GM12878 (cell line): ENCODE data around the gene RAPGEF4.

Source experiments
- CBX5 ChIP-seq: sonication (generic); IDR thresholded peaks from 2 replicates; pipeline ENCODE4 v1.6.1; 2016; ENCODE audit warnings: low read depth, moderate library complexity, mild to moderate bottlenecking, inconsistent platforms
- CEBPB ChIP-seq, 2 experiments: fragments of 150-350 bp in 1 of 2; IDR thresholded peaks; 2 replicates each; pipeline ENCODE4 v1.6.1; 2012 to 2014; ENCODE audit warnings: low read depth in 2 of 2, low read length in 2 of 2, borderline replicate concordance in 1 of 2, inconsistent platforms in 1 of 2
- CREM ChIP-seq: IDR thresholded peaks from 2 replicates; pipeline ENCODE4 v1.6.1; 2014; ENCODE audit warnings: antibody characterized with exemption, low read depth
- POLR2A ChIP-seq: IDR thresholded peaks from 2 replicates; pipeline ENCODE4 v1.6.1; 2011; ENCODE audit warnings: low read depth, mild to moderate bottlenecking, low read length
- POLR2AphosphoS5 ChIP-seq: IDR thresholded peaks from 2 replicates; pipeline ENCODE4 v1.6.1; 2011; ENCODE audit warnings: mild to moderate bottlenecking, low read length, inconsistent platforms
- SPI1 ChIP-seq: IDR thresholded peaks from 2 replicates; pipeline ENCODE4 v1.6.1; 2011; ENCODE audit warnings: low read depth, mild to moderate bottlenecking, low read length, moderate library complexity, borderline replicate concordance; ENCODE audit not compliant: insufficient read depth
- TF ChIP-seq, protein P1 (sequence below): IDR thresholded peaks from 2 replicates; pipeline ENCODE4 v1.6.1; 2011; ENCODE audit warnings: mild to moderate bottlenecking, low read depth, low read length, moderate library complexity; ENCODE audit not compliant: insufficient replicate concordance
- TF ChIP-seq, protein P2 (sequence below): IDR thresholded peaks from 2 replicates; pipeline ENCODE4 v1.6.1; 2011; ENCODE audit warnings: low read depth, low read length, improper control_type of control experiment, borderline replicate concordance
- TF ChIP-seq, protein P3 (sequence below), 3 experiments: IDR thresholded peaks in 2 of 3; conservative IDR thresholded peaks in 1 of 3; 2 replicates each; pipeline ENCODE4 v1.5.1; 2011; ENCODE audit warnings: low read depth in 3 of 3, low read length in 3 of 3, mild to moderate bottlenecking in 3 of 3, control low read depth in 2 of 3, moderate library complexity in 2 of 3, inconsistent platforms in 1 of 3, mixed read lengths in 1 of 3; ENCODE audit not compliant: control insufficient read depth in 2 of 3, insufficient read depth in 1 of 3; ENCODE audit errors: extremely low read depth in 1 of 3

DNA sequence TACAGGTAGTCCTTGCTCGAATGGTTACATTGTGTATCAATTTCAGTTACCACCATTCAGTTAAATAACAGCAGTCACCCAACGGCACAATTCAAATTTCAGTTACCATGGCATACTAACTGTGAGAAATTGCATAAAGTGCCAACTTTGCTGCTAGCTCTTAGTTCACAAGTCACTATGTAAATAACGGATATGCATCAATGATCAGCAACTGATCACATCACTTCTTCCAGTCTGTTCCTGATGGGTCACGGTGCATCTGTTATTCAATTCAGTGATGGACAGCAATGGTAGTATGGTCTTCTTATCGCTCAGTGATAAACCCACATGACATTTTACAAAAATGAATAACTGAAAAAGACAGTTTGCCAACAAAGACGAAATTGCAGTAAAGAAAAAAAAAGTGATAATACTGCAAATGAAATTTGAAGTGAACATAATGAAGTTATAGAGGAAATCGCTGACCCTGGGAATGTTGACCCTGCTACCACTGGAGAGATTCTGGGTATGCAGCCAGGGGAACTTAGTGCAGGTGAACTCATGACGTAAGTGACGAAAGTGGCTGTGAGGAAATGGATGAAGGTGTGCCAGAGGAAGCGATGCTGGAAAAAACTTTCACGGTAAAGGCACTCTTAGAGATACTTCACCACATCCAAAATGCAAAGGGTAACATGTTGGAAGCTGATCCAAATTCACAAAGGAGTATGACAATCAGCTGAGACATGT, 25.9 kb upstream of the RAPGEF4 start:
- TF ChIP-seq CEBPB (IDR thresholded peaks at IDR 0.05; ENCODE audit: borderline replicate concordance in 1 of 2, low read depth in 2 of 2, low read length in 2 of 2) (no peak), CBX5 (no peak), POLR2A (no peak), CREM (no peak), SPI1 (no peak), POLR2AphosphoS5 (no peak)
- TF ChIP-seq, protein P1, sequence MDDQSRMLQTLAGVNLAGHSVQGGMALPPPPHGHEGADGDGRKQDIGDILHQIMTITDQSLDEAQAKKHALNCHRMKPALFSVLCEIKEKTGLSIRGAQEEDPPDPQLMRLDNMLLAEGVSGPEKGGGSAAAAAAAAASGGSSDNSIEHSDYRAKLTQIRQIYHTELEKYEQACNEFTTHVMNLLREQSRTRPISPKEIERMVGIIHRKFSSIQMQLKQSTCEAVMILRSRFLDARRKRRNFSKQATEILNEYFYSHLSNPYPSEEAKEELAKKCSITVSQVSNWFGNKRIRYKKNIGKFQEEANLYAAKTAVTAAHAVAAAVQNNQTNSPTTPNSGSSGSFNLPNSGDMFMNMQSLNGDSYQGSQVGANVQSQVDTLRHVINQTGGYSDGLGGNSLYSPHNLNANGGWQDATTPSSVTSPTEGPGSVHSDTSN: no peak
- TF ChIP-seq, protein P2, sequence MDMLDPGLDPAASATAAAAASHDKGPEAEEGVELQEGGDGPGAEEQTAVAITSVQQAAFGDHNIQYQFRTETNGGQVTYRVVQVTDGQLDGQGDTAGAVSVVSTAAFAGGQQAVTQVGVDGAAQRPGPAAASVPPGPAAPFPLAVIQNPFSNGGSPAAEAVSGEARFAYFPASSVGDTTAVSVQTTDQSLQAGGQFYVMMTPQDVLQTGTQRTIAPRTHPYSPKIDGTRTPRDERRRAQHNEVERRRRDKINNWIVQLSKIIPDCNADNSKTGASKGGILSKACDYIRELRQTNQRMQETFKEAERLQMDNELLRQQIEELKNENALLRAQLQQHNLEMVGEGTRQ: no peak
- TF ChIP-seq, protein P3, sequence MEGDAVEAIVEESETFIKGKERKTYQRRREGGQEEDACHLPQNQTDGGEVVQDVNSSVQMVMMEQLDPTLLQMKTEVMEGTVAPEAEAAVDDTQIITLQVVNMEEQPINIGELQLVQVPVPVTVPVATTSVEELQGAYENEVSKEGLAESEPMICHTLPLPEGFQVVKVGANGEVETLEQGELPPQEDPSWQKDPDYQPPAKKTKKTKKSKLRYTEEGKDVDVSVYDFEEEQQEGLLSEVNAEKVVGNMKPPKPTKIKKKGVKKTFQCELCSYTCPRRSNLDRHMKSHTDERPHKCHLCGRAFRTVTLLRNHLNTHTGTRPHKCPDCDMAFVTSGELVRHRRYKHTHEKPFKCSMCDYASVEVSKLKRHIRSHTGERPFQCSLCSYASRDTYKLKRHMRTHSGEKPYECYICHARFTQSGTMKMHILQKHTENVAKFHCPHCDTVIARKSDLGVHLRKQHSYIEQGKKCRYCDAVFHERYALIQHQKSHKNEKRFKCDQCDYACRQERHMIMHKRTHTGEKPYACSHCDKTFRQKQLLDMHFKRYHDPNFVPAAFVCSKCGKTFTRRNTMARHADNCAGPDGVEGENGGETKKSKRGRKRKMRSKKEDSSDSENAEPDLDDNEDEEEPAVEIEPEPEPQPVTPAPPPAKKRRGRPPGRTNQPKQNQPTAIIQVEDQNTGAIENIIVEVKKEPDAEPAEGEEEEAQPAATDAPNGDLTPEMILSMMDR (IDR thresholded peaks at IDR 0.05 in 2 of 3, conservative IDR thresholded peaks at IDR 0.05 in 1 of 3; ENCODE audit: control insufficient read depth in 2 of 3, extremely low read depth in 1 of 3, insufficient read depth in 1 of 3, low read depth in 3 of 3, low read length in 3 of 3): no peak
